Measurements from ENCODE around the gene ERVH48-1.
"Not testable (repeated sequence)": the region's sequence is repeated elsewhere in the genome, so short reads cannot be mapped to it uniquely, and the experiment has no call there.

Gene ERVH48-1

DNA sequence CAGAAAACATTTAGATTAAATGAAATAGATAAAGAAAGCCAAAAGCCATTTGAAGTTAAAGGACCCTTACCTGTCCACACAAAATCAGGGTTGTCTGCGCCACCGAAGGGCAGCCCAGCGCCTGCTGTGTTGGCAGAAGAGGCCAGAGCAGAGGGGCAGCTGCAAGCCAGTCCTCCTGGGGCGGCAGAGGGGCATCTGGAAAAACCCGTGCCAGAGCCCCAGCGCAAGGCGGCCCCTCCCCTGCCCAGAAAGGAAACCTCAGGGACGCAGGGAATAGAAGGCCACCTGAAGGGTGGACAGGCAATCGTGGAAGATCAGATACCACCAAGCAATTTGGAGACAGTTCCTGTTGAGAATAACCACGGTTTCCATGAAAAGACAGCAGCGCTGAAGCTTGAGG is 21.6 kb downstream of the ERVH48-1 start:
- DNase-seq (ENCODE audit: low spot score): no peak

DNA sequence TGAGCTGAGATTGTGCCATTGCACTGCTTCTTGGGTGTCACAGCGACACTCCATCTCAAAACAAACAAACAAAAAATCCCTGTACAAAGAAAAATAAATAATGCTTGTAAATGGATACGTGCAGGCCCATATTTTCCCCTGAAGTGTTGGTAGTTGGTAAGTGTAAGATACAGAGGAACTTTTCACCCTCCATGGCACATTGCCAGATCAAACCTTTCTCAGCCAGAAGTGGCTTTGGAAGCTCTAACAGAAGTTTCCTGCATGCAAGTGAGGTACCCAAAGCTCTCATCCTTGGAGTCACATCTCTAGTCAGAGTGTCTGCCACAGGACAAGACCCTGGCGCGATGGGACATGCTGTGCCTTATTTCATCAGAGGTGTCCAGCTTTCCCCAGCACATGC is 25.0 kb downstream of the ERVH48-1 start:
- DNase-seq (ENCODE audit: low spot score): no peak

- DNase-seq (ENCODE audit: low spot score): peak; percentile 100
Observed at GRCh38 chr21:42892931-42893755, 32.3 kb downstream of the ERVH48-1 start, which contains the start of gene NDUFV3. NDUFV3 (plus strand) TSS chr21:42893309; CDS start chr21:42893334, 25 bp downstream.

DNA sequence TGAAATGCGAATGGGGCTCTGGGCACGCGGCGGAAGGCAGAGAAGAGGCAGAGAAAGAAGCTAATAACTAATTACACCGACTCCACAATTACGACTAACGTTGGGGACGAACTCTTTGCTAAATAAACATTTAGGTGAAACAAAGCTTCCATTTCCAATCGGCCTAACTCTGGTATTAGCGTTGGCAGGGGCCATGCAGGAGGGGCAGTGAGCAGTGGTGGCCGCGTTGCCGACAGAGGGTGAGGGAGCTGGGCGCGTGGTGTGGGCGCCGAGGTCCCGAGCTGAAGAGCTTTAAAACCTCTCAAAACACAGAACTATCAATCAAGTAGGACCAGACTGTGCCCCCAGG is 32.9 kb downstream of the ERVH48-1 start:
- no peak for DNase-seq (ENCODE audit: low spot score)

DNA sequence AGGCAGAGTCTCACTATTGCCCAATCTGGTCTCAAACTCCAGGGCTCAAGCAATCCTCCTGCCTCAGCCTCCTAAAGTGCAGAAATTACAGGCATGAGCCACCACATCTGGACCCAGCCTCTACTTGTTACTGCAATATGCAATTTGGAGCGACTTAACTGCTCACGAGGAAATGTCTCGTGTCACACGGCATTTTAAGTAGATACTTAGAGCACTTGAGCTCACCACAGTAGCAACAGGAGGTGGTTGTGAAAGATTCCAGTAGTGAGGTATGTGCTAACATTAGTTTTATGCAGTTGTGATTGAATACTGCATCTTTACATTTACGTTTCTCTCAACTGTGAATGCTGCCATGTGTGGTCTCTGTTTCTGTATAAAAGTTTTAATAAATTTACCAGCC is 38.1 kb downstream of the ERVH48-1 start:
- no peak for DNase-seq (ENCODE audit: low spot score)

- DNase-seq (ENCODE audit: low spot score): no peak
Observed at GRCh38 chr21:42883921-42884320, 41.5 kb downstream of the ERVH48-1 start.

- DNase-seq (ENCODE audit: low spot score): no peak
Observed at GRCh38 chr21:42880352-42880751, 45.1 kb downstream of the ERVH48-1 start.

GRCh38 chr21:42878993-42879787 is 46.2 kb downstream of the ERVH48-1 start, which contains the start of gene WDR4:
WDR4 (minus strand) TSS chr21:42879539; CDS start chr21:42879495, 44 bp downstream.
- peak; percentile 97 for DNase-seq (ENCODE audit: low spot score)

DNA sequence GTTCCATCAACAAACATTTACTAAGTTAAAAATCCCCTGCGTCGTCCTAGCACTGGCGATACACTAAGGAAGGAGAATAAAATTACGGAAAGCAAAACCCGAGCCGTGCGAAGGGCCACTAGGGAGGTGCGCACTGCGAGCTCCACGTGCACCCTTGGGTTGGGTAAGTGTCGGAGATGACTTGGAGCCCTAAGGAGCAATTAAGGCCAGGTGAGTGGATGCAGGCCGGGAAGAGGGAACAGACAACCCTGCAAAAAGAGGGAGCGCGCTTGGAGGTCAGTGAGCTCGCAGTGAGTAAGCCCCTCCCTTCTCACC is 46.8 kb downstream of the ERVH48-1 start:
- DNase-seq (ENCODE audit: low spot score): no peak

- DNase-seq (ENCODE audit: low spot score): not testable (repeated sequence)
Observed at GRCh38 chr21:42875811-42876210, 49.6 kb downstream of the ERVH48-1 start.

DNA sequence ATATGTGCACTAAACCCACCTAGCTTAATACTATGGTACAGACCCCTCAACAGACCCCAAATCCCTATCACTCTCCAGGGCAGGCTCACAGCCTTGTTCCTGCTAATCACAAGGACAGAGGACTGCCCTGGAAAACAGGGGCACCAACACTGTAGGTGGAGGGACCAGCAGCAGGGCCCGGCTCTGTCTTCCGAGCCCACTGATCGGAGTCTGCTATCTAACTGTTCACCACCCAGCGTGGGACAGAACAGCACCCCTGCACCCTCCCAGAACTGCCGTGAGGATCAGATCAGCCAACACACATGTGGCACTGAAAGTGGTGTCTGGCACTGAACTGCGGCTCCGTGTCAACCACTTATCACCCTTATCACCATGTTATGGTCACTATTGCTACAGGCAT is 52.3 kb downstream of the ERVH48-1 start:
- DNase-seq (ENCODE audit: low spot score): no peak

DNA sequence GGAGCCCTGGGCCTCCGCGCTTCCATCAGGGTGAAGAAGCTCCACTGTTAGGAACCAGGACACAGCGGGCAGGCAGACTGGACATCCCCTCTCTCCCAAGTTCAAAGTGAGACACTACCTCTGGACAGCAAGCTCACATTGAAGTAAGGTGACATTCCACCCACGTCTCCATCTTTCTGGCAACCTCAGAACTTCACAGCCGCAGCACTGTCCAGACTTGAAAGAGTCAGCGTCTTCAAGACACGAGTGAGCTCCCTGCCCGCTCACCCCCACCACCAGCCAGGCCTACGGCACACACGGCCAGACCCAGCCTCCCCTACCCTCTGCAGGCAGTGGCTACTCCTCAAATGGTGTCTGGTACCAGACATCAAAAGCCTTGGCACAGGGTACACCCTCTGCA is 57.2 kb downstream of the ERVH48-1 start:
- DNase-seq (ENCODE audit: low spot score): no peak

Data from CD4-positive, alpha-beta T cell treated with Interleukin-6 at 100 ng/mL for 8 hours (primary cell).